MCF 10A (cell line): ENCODE results near the gene CRTC1. TPM values are rescaled to one million over a fixed set of nuclear protein-coding genes. Genes with fewer than 3 reads are reported as not detected.

Experiments used
- BruUV-seq: library from RNA; stranded (reverse); fragments of 400-500 nt; replicated peaks from 2 replicates; lab custom pipeline; 2021; lab: Mats Ljungman, UMichigan
- CTCF ChIA-PET: fragments of 300-600 bp; sonication (Branson Sonifier 250); formaldehyde crosslinking; extraction: SDS; loops from one replicate; lab custom pipeline; 2021; ENCODE audit warnings: antibody characterized with exemption, inconsistent platforms; lab: Yijun Ruan, JAX
- POLR2A ChIA-PET: fragments of 300-600, 350-650 bp; sonication (Branson Sonifier 250); formaldehyde crosslinking; extraction: SDS; loops from one replicate; lab custom pipeline; 2020; ENCODE audit warnings: antibody characterized with exemption, inconsistent platforms; lab: Yijun Ruan, JAX
- DNase-seq: peaks from one replicate; pipeline ENCODE4 v3.0.0-alpha.2; 2018; ENCODE audit not compliant: unreplicated experiment
- H3K27ac Mint-ChIP-seq: one replicate; pipeline ENCODE4 v1.8.0; 2022; ENCODE audit warnings: mild to moderate bottlenecking, low read depth, mixed read lengths; ENCODE audit not compliant: unreplicated experiment
- H3K27me3 Mint-ChIP-seq: one replicate; pipeline ENCODE4 v1.8.0; 2022; ENCODE audit warnings: mixed read lengths; ENCODE audit not compliant: insufficient read depth, unreplicated experiment
- H3K36me3 Mint-ChIP-seq: one replicate; pipeline ENCODE4 v1.8.0; 2022; ENCODE audit warnings: mild to moderate bottlenecking, moderate library complexity, mixed read lengths; ENCODE audit not compliant: insufficient read depth, unreplicated experiment
- H3K4me1 Mint-ChIP-seq: one replicate; pipeline ENCODE4 v1.8.0; 2022; ENCODE audit warnings: mixed read lengths; ENCODE audit not compliant: insufficient read depth, unreplicated experiment
- H3K4me3 Mint-ChIP-seq: one replicate; pipeline ENCODE4 v1.8.0; 2022; ENCODE audit warnings: mild to moderate bottlenecking, moderate library complexity, mixed read lengths; ENCODE audit not compliant: unreplicated experiment
- H3K9me3 Mint-ChIP-seq: one replicate; pipeline ENCODE4 v1.8.0; 2022; ENCODE audit warnings: mixed read lengths; ENCODE audit not compliant: unreplicated experiment
- CTCF ChIP-seq: fragments of 200-600 bp; IDR thresholded peaks from one replicate; pipeline ENCODE4 v1.8.0; 2022; ENCODE audit warnings: antibody characterized with exemption, mild to moderate bottlenecking; ENCODE audit not compliant: unreplicated experiment
- intact Hi-C: fragments of 100-400 bp; cut with micrococcal nuclease; formaldehyde crosslinking; loops from 2 replicates; pipeline ENCODE4 v1.14.1; 2022
- total RNA-seq: library from RNA; stranded (reverse); gene quantifications from 2 replicates; pipeline ENCODE4 v1.2.3, GENCODE V29; 2022

Gene CRTC1
- total RNA-seq, 1 experiment from 2014 or later = 11.1 TPM

- POLR2A ChIA-PET = no interaction called here
- no TSS peak for BruUV-seq
- H3K4me1 Mint-ChIP-seq = peaks cover 13% of the 10 kb centered on the region
- H3K9me3 Mint-ChIP-seq = no peaks in the 10 kb centered on the region
- peak; percentile 77 for DNase-seq
- no peak overlapping the region for H3K27ac Mint-ChIP-seq
- CTCF ChIA-PET = interaction anchor here (0.6 to 1.1 kb wide), 2 partner anchors 8 to 70 kb away, joined by 3 to 4 read pairs; no protein-coding TSS in a partner anchor
- no peak overlapping the region for H3K4me3 Mint-ChIP-seq
- peaks cover 18% of the 10 kb centered on the region for H3K27me3 Mint-ChIP-seq
- no peaks in the 10 kb centered on the region for H3K36me3 Mint-ChIP-seq
- intact Hi-C loops = no loop called here
- TF ChIP-seq CTCF = no peak
Observed at GRCh38 chr19:18785179-18786124, 102.0 kb downstream of the CRTC1 start.

- intact Hi-C loops = no loop called here
- POLR2A ChIA-PET = no interaction called here
- H3K36me3 Mint-ChIP-seq = no peaks in the 10 kb centered on the region
- TF ChIP-seq CTCF = no peak
- CTCF ChIA-PET = interaction anchor here (1.4 kb wide), 1 partner anchor 16 kb away, joined by 3 read pairs; no protein-coding TSS in a partner anchor
- BruUV-seq = no TSS peak
- H3K4me3 Mint-ChIP-seq = peak overlapping the region; percentile 57
- H3K27me3 Mint-ChIP-seq = peaks cover 43% of the 10 kb centered on the region
- H3K27ac Mint-ChIP-seq = no peak overlapping the region
- DNase-seq = no peak
- H3K4me1 Mint-ChIP-seq = peaks cover 14% of the 10 kb centered on the region
- no peaks in the 10 kb centered on the region for H3K9me3 Mint-ChIP-seq
Observed at GRCh38 chr19:18788529-18789421, 105.3 kb downstream of the CRTC1 start.

GRCh38 chr19:18789422-18789869, 106.0 kb downstream of the CRTC1 start:
- Mint-ChIP-seq H3K27me3 (peaks cover 43% of the 10 kb centered on the region), H3K27ac (no peak overlapping the region), H3K9me3 (no peaks in the 10 kb centered on the region), H3K36me3 (no peaks in the 10 kb centered on the region), H3K4me1 (peaks cover 14% of the 10 kb centered on the region), H3K4me3 (peak overlapping the region; percentile 57)
- POLR2A ChIA-PET = no interaction called here
- DNase-seq = no peak
- CTCF ChIA-PET = interaction anchor here (1.4 kb wide), 1 partner anchor 16 kb away, joined by 3 read pairs; no protein-coding TSS in a partner anchor
- intact Hi-C loops = no loop called here
- BruUV-seq = no TSS peak
- no peak for TF ChIP-seq CTCF
